Keratinocyte (primary cell): ENCODE measurements around the gene CLDN20. TPM values are rescaled to one million over a fixed set of nuclear protein-coding genes. Genes with fewer than 3 reads are reported as not detected.

Experiments used
- DNase-seq: peaks from one replicate; pipeline ENCODE4 v3.0.0-alpha.2; 2011; ENCODE audit warnings: low read depth, missing footprints, low spot score
- FAIRE-seq: peaks from 2 replicates; lab custom pipeline; 2011; peaks lifted over from hg19 to GRCh38; lab: Jason Lieb, UNC
- H2AFZ ChIP-seq: 2 replicates; pipeline ENCODE4 v1.6.0; 2012; ENCODE audit warnings: low read length, control low read depth, inconsistent platforms; ENCODE audit not compliant: control insufficient read depth
- H3K27ac ChIP-seq: 2 replicates; pipeline ENCODE4 v1.5.1; 2011; ENCODE audit warnings: low read length; ENCODE audit not compliant: control insufficient read depth, insufficient read depth
- H3K27me3 ChIP-seq: 3 replicates; pipeline ENCODE4 v1.6.0; 2011; ENCODE audit warnings: low read length; ENCODE audit not compliant: control insufficient read depth, insufficient read depth; ENCODE audit errors: extremely low read depth
- H3K36me3 ChIP-seq, 2 experiments: 2 replicates in 1 of 2; 3 replicates in 1 of 2; pipeline ENCODE4 v1.5.1; 2011; ENCODE audit warnings: low read length in 2 of 2, mild to moderate bottlenecking in 1 of 2; ENCODE audit not compliant: control insufficient read depth in 2 of 2, insufficient read depth in 2 of 2; ENCODE audit errors: extremely low read depth in 1 of 2
- H3K4me1 ChIP-seq: 3 replicates; pipeline ENCODE4 v1.5.1; 2011; ENCODE audit warnings: low read length; ENCODE audit not compliant: control insufficient read depth, insufficient read depth; ENCODE audit errors: extremely low read depth
- H3K4me2 ChIP-seq: 3 replicates; pipeline ENCODE4 v1.6.0; 2011; ENCODE audit warnings: low read depth, low read length; ENCODE audit not compliant: control insufficient read depth, insufficient read depth; ENCODE audit errors: extremely low read depth
- H3K4me3 ChIP-seq, 3 experiments: fragments of 200-600 bp in 1 of 3; sonication (generic) in 1 of 3; 2 replicates in 2 of 3; 3 replicates in 1 of 3; pipeline ENCODE4 v1.5.1; 2011 to 2016; ENCODE audit warnings: low read length in 3 of 3, mild to moderate bottlenecking in 3 of 3, control low read depth in 2 of 3, inconsistent platforms in 1 of 3, low read depth in 1 of 3, mixed read lengths in 1 of 3, mixed run types in 1 of 3, moderate library complexity in 1 of 3; ENCODE audit not compliant: control insufficient read depth in 2 of 3, insufficient read depth in 2 of 3; ENCODE audit errors: extremely low read depth in 1 of 3
- H3K79me2 ChIP-seq: 2 replicates; pipeline ENCODE4 v1.6.0; 2012; ENCODE audit warnings: low read length; ENCODE audit not compliant: control insufficient read depth, insufficient read depth
- H3K9ac ChIP-seq: 3 replicates; pipeline ENCODE4 v1.6.0; 2011; ENCODE audit warnings: low read length; ENCODE audit not compliant: control insufficient read depth, insufficient read depth; ENCODE audit errors: extremely low read depth
- H3K9me1 ChIP-seq: 3 replicates; pipeline ENCODE4 v1.6.0; 2011; ENCODE audit warnings: low read length; ENCODE audit not compliant: control insufficient read depth, insufficient read depth; ENCODE audit errors: extremely low read depth
- H3K9me3 ChIP-seq: 2 replicates; pipeline ENCODE4 v1.5.1; 2012; ENCODE audit warnings: low read depth, low read length; ENCODE audit not compliant: control insufficient read depth
- H4K20me1 ChIP-seq: 3 replicates; pipeline ENCODE4 v1.6.0; 2011; ENCODE audit warnings: low read length; ENCODE audit not compliant: control insufficient read depth, insufficient read depth; ENCODE audit errors: extremely low read depth
- EZH2 ChIP-seq: IDR thresholded peaks from one replicate; pipeline ENCODE4 v1.6.1; 2012; ENCODE audit warnings: inconsistent platforms, mild to moderate bottlenecking, low read length, moderate library complexity
- dilution Hi-C: fragments of 300-500 bp; cut with MboI; formaldehyde crosslinking; loops from one replicate; pipeline ENCODE4 v1.7.0; 2020; ENCODE audit warnings: low sequenced_read_pairs; ENCODE audit not compliant: extremely low pct_ligation_motif_present
- polyA plus RNA-seq, 5 experiments: library from polyadenylated mRNA; depleted of rRNA in 3 of 5; stranded (reverse) in 3 of 5; stranded (forward) in 1 of 5; unstranded in 1 of 5; fragments of >200 nt; gene quantifications; 1 replicate in 1 of 5; 2 replicates in 3 of 5; 3 replicates in 1 of 5; pipeline versions ENCODE4 v1.2.1 to v1.2.3, GENCODE V29; 2011 to 2012; ENCODE audit warnings: missing spikeins in 2 of 5, low read depth in 1 of 5, low replicate concordance in 1 of 5
- TF ChIP-seq, protein P1 (sequence below), 3 experiments: IDR thresholded peaks in 1 of 3; conservative IDR thresholded peaks in 1 of 3; optimal IDR thresholded peaks in 1 of 3; 2 replicates in 2 of 3; 3 replicates in 1 of 3; pipeline versions ENCODE3 to v1.5.1; 2011; ENCODE audit warnings: low read length in 3 of 3, mild to moderate bottlenecking in 3 of 3, moderate library complexity in 2 of 3, control low read depth in 1 of 3, inconsistent platforms in 1 of 3; ENCODE audit not compliant: insufficient read depth in 2 of 3; ENCODE audit errors: extremely low read depth in 1 of 3

Gene CLDN20
- polyA plus RNA-seq, 1 donor (not counting 4 experiments of a cell fraction or from before 2014, with no cell fraction given) = 0.09 TPM

DNA sequence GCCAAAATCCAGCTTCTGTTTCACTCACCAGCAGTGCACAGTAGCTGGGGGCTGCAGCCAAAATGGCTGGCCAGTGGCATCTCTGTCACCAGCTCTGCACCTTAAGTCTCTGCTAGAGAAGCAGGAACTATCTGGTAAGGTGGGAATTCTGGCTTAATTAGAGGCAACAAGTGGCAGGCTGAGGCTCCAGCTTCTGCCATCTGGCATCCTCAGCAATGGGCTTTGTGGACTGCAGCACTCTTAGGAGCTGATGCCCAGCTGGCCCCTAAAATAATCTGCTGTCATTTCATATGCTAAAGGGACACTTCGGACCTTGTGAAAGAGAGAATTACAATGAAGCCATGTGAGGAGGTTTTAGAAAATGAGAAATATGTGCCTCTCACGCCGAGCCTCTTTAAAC, 4.6 kb upstream of the CLDN20 start:
- peaks cover 27 to 42% of the 10 kb centered on the region in 2 experiments for H3K36me3 ChIP-seq

DNA sequence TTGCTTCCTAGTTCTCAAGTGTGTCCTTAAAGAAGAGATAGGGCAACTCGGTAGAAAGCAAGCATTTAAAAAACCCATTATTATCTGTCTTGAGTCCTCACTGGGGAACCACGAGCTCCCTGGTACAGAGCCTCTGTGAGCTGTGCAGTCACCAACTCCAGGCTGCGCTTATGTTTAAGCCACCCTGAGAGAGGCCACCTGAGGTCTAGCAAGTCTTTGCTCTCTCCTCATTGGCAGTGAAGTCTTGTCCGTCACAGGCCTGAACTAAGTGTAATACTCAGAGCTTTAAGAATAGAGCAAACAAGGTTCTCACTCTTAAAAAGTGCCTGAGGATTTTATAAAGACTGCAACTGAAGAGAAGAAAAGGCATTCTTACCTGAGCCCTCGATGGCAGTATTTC, 3.9 kb upstream of the CLDN20 start:
- H3K4me3 ChIP-seq = no peak overlapping the region
- dilution Hi-C loops = loop anchor here (5.0 kb wide), 1 partner anchor 83 kb away; no protein-coding TSS in a partner anchor
- H3K27me3 ChIP-seq = no peaks in the 10 kb centered on the region

More for the DNA sequence above, 4.6 kb upstream of the CLDN20 start:
- dilution Hi-C loops = loop anchor here (5.0 kb wide), 1 partner anchor 82 kb away; no protein-coding TSS in a partner anchor
- TF ChIP-seq, protein P1, sequence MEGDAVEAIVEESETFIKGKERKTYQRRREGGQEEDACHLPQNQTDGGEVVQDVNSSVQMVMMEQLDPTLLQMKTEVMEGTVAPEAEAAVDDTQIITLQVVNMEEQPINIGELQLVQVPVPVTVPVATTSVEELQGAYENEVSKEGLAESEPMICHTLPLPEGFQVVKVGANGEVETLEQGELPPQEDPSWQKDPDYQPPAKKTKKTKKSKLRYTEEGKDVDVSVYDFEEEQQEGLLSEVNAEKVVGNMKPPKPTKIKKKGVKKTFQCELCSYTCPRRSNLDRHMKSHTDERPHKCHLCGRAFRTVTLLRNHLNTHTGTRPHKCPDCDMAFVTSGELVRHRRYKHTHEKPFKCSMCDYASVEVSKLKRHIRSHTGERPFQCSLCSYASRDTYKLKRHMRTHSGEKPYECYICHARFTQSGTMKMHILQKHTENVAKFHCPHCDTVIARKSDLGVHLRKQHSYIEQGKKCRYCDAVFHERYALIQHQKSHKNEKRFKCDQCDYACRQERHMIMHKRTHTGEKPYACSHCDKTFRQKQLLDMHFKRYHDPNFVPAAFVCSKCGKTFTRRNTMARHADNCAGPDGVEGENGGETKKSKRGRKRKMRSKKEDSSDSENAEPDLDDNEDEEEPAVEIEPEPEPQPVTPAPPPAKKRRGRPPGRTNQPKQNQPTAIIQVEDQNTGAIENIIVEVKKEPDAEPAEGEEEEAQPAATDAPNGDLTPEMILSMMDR (optimal IDR thresholded peaks at IDR 0.05 in 1 of 3, IDR thresholded peaks at IDR 0.05 in 1 of 3, conservative IDR thresholded peaks at IDR 0.05 in 1 of 3; ENCODE audit: extremely low read depth in 1 of 3, insufficient read depth in 2 of 3, low read length in 3 of 3) = no peak
- TF ChIP-seq EZH2 = no peak
- Histone ChIP-seq H3K4me3 (no peak overlapping the region), H3K9me1 (no peaks in the 10 kb centered on the region), H3K4me2 (no peak overlapping the region), H2AFZ (no peak overlapping the region), H3K4me1 (peaks cover 2% of the 10 kb centered on the region), H3K27ac (no peak overlapping the region), H3K9ac (no peak overlapping the region), H3K9me3 (no peaks in the 10 kb centered on the region), H3K79me2 (peaks cover 31% of the 10 kb centered on the region), H3K27me3 (no peaks in the 10 kb centered on the region), H4K20me1 (no peaks in the 10 kb centered on the region)
- DNase-seq (no peak), FAIRE-seq (no peak)

More for the DNA sequence above, 3.9 kb upstream of the CLDN20 start:
- peaks cover 23 to 35% of the 10 kb centered on the region in 2 experiments for H3K36me3 ChIP-seq
- no peak overlapping the region for H3K4me2 ChIP-seq
- peaks cover 35% of the 10 kb centered on the region for H3K79me2 ChIP-seq
- no peak for FAIRE-seq
- no peaks in the 10 kb centered on the region for H3K9me3 ChIP-seq
- no peak overlapping the region for H3K9ac ChIP-seq
- H3K27ac ChIP-seq = no peak overlapping the region
- H4K20me1 ChIP-seq = no peaks in the 10 kb centered on the region
- TF ChIP-seq, protein P1 (optimal IDR thresholded peaks at IDR 0.05 in 1 of 3, IDR thresholded peaks at IDR 0.05 in 1 of 3, conservative IDR thresholded peaks at IDR 0.05 in 1 of 3; ENCODE audit: extremely low read depth in 1 of 3, insufficient read depth in 2 of 3, low read length in 3 of 3) = no peak
- no peak for TF ChIP-seq EZH2
- DNase-seq = no peak
- no peak overlapping the region for H2AFZ ChIP-seq
- no peaks in the 10 kb centered on the region for H3K9me1 ChIP-seq
- H3K4me1 ChIP-seq = peaks cover 8% of the 10 kb centered on the region
